Uterus (tissue), 2 donors: Measurements from ENCODE around the gene LDLRAD4.

Experiments
- POLR2A ChIP-seq, 2 donors: fragments of 450-650 bp; IDR thresholded peaks; one replicate each; pipeline ENCODE4 v1.6.1; 2016; ENCODE audit warnings: antibody characterized with exemption in 2 of 2, mild to moderate bottlenecking in 1 of 2, moderate library complexity in 1 of 2
- TF ChIP-seq, protein P1 (sequence below), 4 experiments: fragments of 200-600 bp in 2 of 4; fragments of 450-650 bp in 2 of 4; sonication (generic) in 2 of 4; IDR thresholded peaks; one replicate each; pipeline ENCODE4 v1.5.1; 2016 to 2019; ENCODE audit warnings: antibody characterized with exemption in 4 of 4, mild to moderate bottlenecking in 2 of 4, moderate library complexity in 1 of 4

DNA sequence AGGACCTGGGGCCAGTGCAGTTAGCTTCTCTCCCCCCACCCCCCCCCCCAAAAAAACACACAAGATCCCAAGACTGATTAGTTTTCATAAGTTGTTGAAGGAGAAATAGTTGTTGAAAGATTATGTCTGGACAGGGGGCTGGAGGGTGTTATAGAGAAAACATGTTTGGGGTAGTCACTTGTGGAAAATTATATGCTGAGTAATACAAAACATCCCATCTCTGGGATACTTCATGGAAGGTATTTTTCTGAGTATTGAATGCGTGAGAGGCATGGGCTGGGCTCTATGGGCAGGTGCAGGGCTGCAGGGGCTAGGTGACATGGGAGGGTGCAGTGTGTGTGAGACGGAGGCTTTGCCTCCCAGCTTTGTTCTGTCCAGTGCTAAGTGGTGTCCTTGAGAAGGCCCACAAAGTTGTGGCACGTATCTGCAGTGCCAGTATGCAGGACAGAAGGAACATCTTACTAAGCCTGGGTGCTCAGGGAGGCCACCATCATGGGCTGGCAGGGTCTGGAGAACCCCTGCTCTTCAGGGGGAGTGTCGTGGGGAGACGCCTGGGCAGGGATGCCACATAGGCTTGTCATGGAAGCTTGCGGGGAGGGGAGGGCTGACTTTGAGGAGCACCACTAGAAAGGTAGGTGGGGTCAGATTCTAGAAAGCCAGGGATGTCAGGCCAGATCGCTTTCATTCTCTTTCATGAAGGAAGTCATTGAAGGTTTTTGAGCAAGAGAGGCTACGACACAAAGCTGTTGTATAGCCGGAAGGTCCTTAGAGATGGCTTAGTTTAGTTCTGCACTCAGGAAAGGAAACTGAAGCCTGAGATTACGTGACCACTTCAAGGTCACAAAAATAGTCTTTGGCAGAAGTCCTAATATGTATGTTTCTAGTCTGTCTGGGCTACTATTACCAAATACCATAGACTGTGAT lies 232.0 kb downstream of the LDLRAD4 start:
- no peak for TF ChIP-seq POLR2A (IDR thresholded peaks at IDR 0.05)
- TF ChIP-seq, protein P1, sequence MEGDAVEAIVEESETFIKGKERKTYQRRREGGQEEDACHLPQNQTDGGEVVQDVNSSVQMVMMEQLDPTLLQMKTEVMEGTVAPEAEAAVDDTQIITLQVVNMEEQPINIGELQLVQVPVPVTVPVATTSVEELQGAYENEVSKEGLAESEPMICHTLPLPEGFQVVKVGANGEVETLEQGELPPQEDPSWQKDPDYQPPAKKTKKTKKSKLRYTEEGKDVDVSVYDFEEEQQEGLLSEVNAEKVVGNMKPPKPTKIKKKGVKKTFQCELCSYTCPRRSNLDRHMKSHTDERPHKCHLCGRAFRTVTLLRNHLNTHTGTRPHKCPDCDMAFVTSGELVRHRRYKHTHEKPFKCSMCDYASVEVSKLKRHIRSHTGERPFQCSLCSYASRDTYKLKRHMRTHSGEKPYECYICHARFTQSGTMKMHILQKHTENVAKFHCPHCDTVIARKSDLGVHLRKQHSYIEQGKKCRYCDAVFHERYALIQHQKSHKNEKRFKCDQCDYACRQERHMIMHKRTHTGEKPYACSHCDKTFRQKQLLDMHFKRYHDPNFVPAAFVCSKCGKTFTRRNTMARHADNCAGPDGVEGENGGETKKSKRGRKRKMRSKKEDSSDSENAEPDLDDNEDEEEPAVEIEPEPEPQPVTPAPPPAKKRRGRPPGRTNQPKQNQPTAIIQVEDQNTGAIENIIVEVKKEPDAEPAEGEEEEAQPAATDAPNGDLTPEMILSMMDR (IDR thresholded peaks at IDR 0.05): no peak
